Small intestine (tissue), 7 donors: Measurements from ENCODE around the gene GALNT15. TPM values are rescaled to one million over a fixed set of nuclear protein-coding genes. Genes with fewer than 3 reads are reported as not detected.

ENCODE experiments used
- DNase-seq, 2 donors: peaks; one replicate each; pipeline versions ENCODE4 v3.0.0 to v3.0.0-alpha.2; 2013
- FAIRE-seq: peaks from 2 replicates; lab custom pipeline; 2012; peaks lifted over from hg19 to GRCh38; lab: Jason Lieb, UNC
- H3K27ac ChIP-seq, 3 donors: one replicate each; pipeline ENCODE4 v1.5.1; 2013; ENCODE audit warnings: low read length in 2 of 3, mild to moderate bottlenecking in 2 of 3, control low read depth in 1 of 3, inconsistent platforms in 1 of 3, low read depth in 1 of 3, moderate library complexity in 1 of 3
- H3K27me3 ChIP-seq, 3 donors: one replicate each; pipeline ENCODE4 v1.6.1; 2013; ENCODE audit warnings: low read length in 3 of 3, inconsistent platforms in 1 of 3; ENCODE audit not compliant: control insufficient read depth in 3 of 3, insufficient read depth in 3 of 3
- H3K36me3 ChIP-seq, 3 donors: one replicate each; pipeline ENCODE4 v1.6.1; 2013; ENCODE audit warnings: low read length in 3 of 3, inconsistent platforms in 1 of 3, low read depth in 1 of 3, mild to moderate bottlenecking in 1 of 3, moderate library complexity in 1 of 3; ENCODE audit not compliant: control insufficient read depth in 3 of 3, insufficient read depth in 2 of 3
- H3K4me1 ChIP-seq, 3 donors: one replicate each; pipeline ENCODE4 v1.6.1; 2013; ENCODE audit warnings: low read length in 2 of 3, inconsistent platforms in 1 of 3, low read depth in 1 of 3, mild to moderate bottlenecking in 1 of 3, moderate library complexity in 1 of 3; ENCODE audit not compliant: control insufficient read depth in 3 of 3, insufficient read depth in 2 of 3
- H3K4me3 ChIP-seq, 3 donors: one replicate each; pipeline ENCODE4 v1.5.1; 2013; ENCODE audit warnings: low read length in 3 of 3, control low read depth in 1 of 3, inconsistent platforms in 1 of 3, low read depth in 1 of 3, mild to moderate bottlenecking in 1 of 3, moderate library complexity in 1 of 3
- H3K9me3 ChIP-seq, 2 donors: one replicate each; pipeline ENCODE4 v1.6.1; 2013; ENCODE audit warnings: low read depth in 1 of 2, low read length in 1 of 2; ENCODE audit not compliant: control insufficient read depth in 2 of 2, insufficient read depth in 1 of 2
- WGBS, 3 donors: extraction: QIAGEN DNeasy Blood & Tissue Kit; methylation state at CpG; one replicate each; pipeline ENCODE4 v1.1.7; 2013; 5-methylcytosine and 5-hydroxymethylcytosine counted together
- polyA plus RNA-seq, 4 donors: library from polyadenylated mRNA; stranded (reverse) in 3 of 4; unstranded in 1 of 4; fragments of 200-250 nt in 3 of 4; fragments of 120-200 nt in 1 of 4; gene quantifications; one replicate each; pipeline versions ENCODE4 v1.2.1 to v1.2.3, GENCODE V29; 2013
- donor health status: healthy with polysubstance abuse.
- donor health status: control.
- donor health status: control.
- donor health status: Bipolar disorder and iron deficiency.
- donor health status: healthy.

Gene GALNT15
- polyA plus RNA-seq, 4 donors: 0.41 to 29.5 (median 0.88) TPM

DNA sequence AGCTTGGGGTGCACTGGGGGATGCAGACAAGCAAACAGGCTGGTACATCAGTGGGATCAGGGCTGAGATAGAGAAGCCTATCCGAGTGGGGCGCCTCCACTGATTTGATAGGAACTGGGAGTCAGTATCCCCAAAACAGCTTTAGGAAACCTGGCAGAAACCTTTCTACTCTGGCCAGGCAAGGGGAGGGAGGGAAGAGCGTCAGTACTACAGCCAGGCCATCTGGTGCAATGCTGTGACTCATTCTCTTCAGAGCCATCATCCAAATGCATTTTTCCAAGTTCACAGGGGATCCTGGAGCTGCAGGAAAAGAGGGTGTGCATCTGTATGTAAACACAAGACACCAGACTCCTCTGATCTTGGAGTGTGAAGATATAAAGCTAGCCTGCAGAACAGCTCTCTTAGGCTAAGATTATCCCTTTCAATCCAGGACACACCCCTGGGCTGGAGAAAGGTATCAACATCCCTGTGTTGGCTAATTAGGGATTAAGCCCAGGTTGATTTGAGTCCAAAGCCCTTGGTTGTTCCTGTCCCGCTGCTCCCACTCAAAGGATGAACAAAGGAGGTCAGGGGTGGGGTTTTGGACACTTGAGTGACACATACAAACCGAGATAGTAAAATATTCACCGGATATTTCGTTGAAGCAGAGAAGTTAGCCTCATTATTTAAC is 9.3 kb downstream of the GALNT15 start:
- H3K36me3 ChIP-seq: no peaks in the 10 kb centered on the region
- no peak overlapping the region for H3K27ac ChIP-seq
- no peak for FAIRE-seq
- no peaks in the 10 kb centered on the region for H3K9me3 ChIP-seq
- peaks cover 0 to 9% (median 0%) of the 10 kb centered on the region in 3 donors for H3K27me3 ChIP-seq
- 70 to 75% (median 71%) methylated on average over 7 of the region's 7 CpGs for WGBS, 3 donors
- H3K4me1 ChIP-seq: no peaks in the 10 kb centered on the region
- no peak overlapping the region for H3K4me3 ChIP-seq
- DNase-seq: no peak

DNA sequence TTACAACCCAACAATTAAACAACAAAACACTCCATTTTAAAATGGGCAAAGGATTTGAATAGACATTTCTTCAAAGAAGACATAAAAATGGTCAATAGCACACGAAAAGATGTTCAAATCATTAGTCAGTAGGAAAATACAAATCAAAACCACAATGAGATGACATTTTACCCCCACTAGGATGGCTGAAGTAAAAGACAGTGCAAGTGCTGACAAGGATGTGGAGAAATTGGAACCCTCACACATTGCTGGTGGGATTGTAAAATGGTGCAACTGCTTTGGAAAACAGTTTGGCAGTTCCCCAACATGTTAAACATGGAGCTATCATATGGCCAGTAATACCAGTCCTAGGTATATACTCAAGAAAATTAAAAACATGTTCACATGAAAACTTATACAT is 11.6 kb downstream of the GALNT15 start:
- Histone ChIP-seq H3K36me3 (no peaks in the 10 kb centered on the region), H3K9me3 (no peaks in the 10 kb centered on the region), H3K4me1 (no peaks in the 10 kb centered on the region), H3K27me3 (peaks cover 0 to 3% (median 0%) of the 10 kb centered on the region in 3 donors), H3K27ac (no peak overlapping the region), H3K4me3 (no peak overlapping the region)
- DNase-seq (no peak), FAIRE-seq (no peak)
- WGBS, 3 donors: 0 to 58% (median 26%) methylated on average over 1 of the region's 1 CpG

- Histone ChIP-seq H3K4me1 (no peaks in the 10 kb centered on the region), H3K36me3 (no peaks in the 10 kb centered on the region), H3K4me3 (no peak overlapping the region), H3K9me3 (no peaks in the 10 kb centered on the region), H3K27me3 (peaks cover 0 to 3% (median 0%) of the 10 kb centered on the region in 3 donors), H3K27ac (no peak overlapping the region)
- FAIRE-seq (no peak), DNase-seq (no peak)
- WGBS, 3 donors: 48 to 63% (median 61%) methylated on average over 3 of the region's 3 CpGs
Measured at GRCh38 chr3:16186565-16186964, 12.1 kb downstream of the GALNT15 start.

DNA sequence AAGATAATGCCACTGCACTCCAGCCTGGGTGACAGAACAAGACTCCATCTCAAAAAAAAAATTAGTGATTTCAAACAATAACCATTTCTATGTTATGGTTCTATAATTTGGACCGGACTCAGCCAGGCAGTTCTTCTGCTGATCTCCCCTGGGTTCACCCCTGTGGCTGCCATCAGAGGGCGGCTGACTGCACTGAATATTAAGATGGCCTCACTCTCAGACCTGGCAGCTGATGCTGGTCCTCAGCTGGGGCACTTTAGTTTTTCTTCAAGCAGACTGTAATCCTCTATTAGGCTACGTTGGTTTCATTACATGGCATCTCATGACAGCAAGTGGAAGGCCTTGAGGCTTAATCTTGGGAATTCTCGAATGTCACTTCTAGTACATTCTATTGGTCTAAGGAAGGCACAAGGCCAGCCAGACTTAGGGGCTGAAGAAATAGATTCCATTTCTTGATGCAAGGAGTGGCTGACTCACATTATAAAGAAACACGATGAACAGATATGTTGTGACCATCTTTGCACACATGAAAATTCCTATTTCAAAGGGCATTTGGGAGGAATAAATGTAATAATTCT is 12.8 kb downstream of the GALNT15 start:
- FAIRE-seq: no peak
- WGBS, 3 donors: 84 to 90% (median 84%) methylated on average over 5 of the region's 5 CpGs

GRCh38 chr3:16188071-16188470 is 13.6 kb downstream of the GALNT15 start:
- Histone ChIP-seq H3K4me1 (no peaks in the 10 kb centered on the region), H3K4me3 (no peak overlapping the region), H3K27me3 (peaks cover 0 to 3% (median 0%) of the 10 kb centered on the region in 3 donors), H3K9me3 (no peaks in the 10 kb centered on the region), H3K27ac (no peak overlapping the region), H3K36me3 (no peaks in the 10 kb centered on the region)
- no peak for FAIRE-seq
- DNase-seq: no peak
- WGBS, 3 donors: 79 to 87% (median 83%) methylated on average over 6 of the region's 6 CpGs

More for the DNA sequence above, 12.8 kb downstream of the GALNT15 start:
- H3K27ac ChIP-seq: no peak overlapping the region
- DNase-seq: no peak
- no peak overlapping the region for H3K4me3 ChIP-seq
- H3K9me3 ChIP-seq: no peaks in the 10 kb centered on the region
- no peaks in the 10 kb centered on the region for H3K4me1 ChIP-seq
- no peaks in the 10 kb centered on the region for H3K36me3 ChIP-seq
- peaks cover 0 to 3% (median 0%) of the 10 kb centered on the region in 3 donors for H3K27me3 ChIP-seq

DNA sequence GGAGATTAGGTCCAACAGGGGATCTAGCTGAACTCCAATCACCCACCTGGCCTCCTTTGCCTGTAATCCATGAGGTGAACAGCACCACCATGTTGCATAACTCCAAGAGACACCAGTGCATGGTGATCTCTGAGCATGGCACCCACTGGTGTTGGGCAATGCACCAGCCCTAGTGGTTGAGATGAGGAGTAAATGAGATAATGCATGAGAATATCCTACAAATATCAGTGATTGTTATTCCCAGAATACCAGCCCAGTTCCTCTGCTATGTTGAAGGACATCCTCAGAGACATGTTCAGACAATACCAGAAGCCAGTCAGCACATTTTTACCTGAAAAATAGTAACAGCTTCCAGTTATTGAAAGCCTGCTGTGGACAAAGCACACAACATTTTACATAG is 14.7 kb downstream of the GALNT15 start:
- no peaks in the 10 kb centered on the region for H3K9me3 ChIP-seq
- FAIRE-seq: no peak

DNA sequence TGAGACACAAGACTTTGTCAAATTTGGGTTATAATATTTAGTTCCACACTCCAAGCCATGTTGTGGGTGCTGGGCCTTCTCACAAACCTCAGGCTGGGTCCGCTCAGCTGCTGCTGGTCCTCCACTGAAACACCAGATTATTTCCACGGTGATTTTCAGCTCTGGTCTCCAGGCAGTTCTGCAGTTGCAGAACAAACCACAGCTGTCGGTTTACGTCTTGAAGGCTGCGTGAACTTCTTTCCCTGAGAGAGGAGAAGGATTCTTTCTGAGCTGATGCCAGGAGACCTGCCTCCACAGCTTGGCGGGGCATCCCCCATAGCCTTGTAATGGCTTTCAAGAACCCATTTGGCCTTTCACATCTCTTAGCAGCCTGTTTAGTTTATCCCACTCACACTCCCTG is 16.2 kb downstream of the GALNT15 start:
- H3K27me3 ChIP-seq: peaks cover 0 to 3% (median 0%) of the 10 kb centered on the region in 3 donors
- H3K36me3 ChIP-seq: no peaks in the 10 kb centered on the region
- H3K27ac ChIP-seq: no peak overlapping the region
- DNase-seq (no peak), FAIRE-seq (no peak)
- no peak overlapping the region for H3K4me3 ChIP-seq
- H3K9me3 ChIP-seq: no peaks in the 10 kb centered on the region
- H3K4me1 ChIP-seq: no peaks in the 10 kb centered on the region
- WGBS, 3 donors: 80 to 91% (median 90%) methylated on average over 6 of the region's 6 CpGs

More for the DNA sequence above, 14.7 kb downstream of the GALNT15 start:
- Histone ChIP-seq H3K27ac (no peak overlapping the region), H3K4me1 (no peaks in the 10 kb centered on the region), H3K36me3 (no peaks in the 10 kb centered on the region), H3K4me3 (no peak overlapping the region), H3K27me3 (peaks cover 0 to 3% (median 0%) of the 10 kb centered on the region in 3 donors)
- DNase-seq: no peak

GRCh38 chr3:16191591-16191990 is 17.1 kb downstream of the GALNT15 start:
- no peak for FAIRE-seq

More at GRCh38 chr3:16191591-16191990, 17.1 kb downstream of the GALNT15 start:
- Histone ChIP-seq H3K36me3 (no peaks in the 10 kb centered on the region), H3K9me3 (no peaks in the 10 kb centered on the region), H3K4me1 (no peaks in the 10 kb centered on the region), H3K27ac (no peak overlapping the region), H3K27me3 (peaks cover 0 to 3% (median 0%) of the 10 kb centered on the region in 3 donors), H3K4me3 (no peak overlapping the region)
- no peak for DNase-seq
